HG03354 (cell line): ENCODE measurements around the gene ST3GAL3.

Experiments
- ATAC-seq: cut with Tn5 transposase; IDR thresholded peaks from one replicate; pipeline ENCODE4 v1.9.1; 2021; ENCODE audit warnings: mild to moderate bottlenecking; ENCODE audit not compliant: unreplicated experiment, poor library complexity, severe bottlenecking

The ST3GAL3 gene, protein sequence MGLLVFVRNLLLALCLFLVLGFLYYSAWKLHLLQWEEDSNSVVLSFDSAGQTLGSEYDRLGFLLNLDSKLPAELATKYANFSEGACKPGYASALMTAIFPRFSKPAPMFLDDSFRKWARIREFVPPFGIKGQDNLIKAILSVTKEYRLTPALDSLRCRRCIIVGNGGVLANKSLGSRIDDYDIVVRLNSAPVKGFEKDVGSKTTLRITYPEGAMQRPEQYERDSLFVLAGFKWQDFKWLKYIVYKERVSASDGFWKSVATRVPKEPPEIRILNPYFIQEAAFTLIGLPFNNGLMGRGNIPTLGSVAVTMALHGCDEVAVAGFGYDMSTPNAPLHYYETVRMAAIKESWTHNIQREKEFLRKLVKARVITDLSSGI

DNA sequence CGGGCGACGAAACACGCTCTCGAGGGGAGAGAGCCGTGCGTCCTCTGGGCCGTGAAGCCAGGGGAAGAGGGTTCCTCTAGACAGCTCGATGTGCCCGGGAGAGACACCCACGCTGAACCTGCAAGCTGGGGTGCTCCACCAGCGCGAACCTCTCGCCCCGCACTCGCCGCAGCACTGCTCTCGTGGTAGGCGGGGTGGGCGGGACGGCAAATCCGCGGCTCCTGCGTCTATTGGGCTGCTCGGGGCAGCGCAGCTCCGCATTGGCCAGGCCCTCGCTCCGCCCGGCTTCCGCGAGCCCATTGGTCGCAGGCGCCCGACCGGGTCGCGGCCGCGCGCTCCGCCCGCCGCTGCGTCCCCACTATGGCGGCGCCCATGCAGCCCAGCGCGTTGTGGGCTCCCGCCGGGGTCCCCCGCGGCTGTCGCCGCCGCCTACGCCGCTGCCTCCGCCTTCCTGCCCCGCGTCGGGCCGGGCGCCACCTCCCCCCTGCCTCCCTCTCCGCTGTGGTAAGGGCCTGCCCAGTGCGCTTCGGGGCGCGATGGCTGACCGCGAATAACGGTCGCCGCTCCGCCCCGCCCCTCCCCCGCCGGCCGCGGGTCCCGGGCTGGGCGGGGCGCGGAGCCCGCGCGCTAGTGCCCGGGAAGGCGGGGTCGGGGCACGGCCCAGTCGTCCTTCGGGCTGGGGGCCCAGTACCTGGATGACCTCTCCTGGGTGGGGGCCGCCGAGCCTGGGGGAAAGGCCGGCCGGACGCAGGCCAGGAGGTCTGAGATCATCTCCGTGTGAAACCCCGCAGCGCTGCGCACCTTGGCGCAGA is at the start of gene ST3GAL3:
Gene ST3GAL3 (plus strand): TSS at position 347 of the 812 bp plus-strand sequence. CDS start 28,727 bp downstream, outside the sequence.
- ATAC-seq: peak; percentile 93

DNA sequence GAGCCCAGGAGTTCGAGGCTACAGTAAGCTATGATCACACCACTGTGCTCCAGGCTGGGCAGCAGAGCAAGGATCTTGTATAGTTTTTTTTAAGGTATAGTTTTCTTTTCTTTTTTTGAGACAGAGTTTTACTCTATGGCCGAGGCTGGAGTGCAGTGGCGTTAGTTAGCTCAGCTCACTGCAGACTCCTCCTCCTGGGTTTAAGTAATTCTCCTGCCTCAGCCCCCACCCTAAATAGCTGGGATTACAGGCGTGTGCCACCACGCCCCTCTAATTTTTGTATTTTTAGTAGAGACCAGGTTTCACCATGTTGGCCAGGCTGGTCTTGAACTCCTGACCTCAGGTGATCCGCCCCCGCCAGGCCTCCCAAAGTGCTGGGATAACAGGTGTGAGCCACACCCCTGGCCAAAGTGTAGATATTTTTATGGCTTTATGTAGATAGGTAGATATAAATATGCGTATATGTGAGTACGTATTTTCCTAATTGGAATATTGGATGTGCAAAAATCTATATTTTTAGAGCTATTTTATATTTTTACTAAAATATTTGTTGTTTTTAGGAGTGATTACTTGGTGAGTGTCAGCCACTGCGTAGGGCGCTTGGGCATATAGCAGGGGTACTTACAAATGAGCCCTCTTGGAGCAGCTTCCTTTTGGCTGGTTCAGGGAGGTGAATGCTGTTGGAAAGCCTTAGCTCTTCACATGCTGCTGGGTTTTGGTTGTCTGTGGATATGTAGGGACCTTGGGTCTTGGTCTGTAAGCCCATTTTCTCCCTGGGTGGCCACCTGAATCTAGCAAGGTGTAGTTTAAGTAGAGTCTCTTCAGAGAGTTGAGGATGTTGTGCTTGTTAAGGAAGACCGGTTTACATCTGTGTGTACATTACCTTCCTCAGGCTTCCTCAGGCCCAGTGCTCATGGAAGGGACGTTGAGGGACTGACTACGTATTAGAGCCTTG is 47.8 kb upstream of the ST3GAL3 start:
- no peak for ATAC-seq

DNA sequence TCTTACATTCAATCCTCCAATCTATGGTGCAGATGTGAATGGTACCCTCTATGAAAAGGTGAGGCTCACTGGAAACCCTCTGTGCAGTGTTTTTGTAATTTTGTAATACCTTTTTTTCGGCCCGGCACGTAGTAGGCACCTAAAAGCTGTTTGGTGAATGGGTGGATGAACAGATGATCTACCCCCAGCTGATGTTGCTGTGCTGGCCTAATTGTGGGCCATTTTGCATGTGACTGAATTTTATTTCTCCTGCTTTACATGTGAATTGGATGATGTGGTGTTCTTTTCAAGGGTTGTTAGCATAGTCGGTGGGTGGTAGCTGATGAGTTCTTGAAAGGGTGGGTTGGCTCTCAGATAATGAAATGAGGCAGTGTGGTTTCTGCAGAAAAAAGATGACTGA is 47.0 kb upstream of the ST3GAL3 start:
- no peak for ATAC-seq

- no peak for ATAC-seq
These were observed 43.0 kb upstream of the ST3GAL3 start for GRCh38 chr1:43664369-43664768.

DNA sequence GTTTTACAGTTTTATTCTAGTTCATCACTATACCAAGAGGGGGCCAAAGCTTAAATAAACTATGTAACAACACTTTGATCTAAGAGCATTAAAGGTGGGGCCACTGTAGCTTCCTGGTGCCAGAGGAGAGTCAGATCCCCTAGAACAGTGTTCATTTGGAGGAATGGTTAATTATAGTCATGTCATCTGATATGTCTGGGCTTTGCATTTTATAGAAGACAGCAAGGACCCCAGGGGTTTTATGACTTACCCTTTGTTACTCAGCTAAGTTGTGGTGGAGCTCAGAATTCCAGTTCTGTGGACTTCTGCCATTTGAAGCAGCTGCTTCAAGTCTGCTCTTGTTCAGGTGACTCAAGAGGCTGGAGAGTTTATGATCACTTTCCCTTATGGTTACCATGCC is 40.7 kb upstream of the ST3GAL3 start:
- ATAC-seq: no peak

- ATAC-seq: no peak
These were observed 38.4 kb upstream of the ST3GAL3 start for GRCh38 chr1:43668956-43669355.

DNA sequence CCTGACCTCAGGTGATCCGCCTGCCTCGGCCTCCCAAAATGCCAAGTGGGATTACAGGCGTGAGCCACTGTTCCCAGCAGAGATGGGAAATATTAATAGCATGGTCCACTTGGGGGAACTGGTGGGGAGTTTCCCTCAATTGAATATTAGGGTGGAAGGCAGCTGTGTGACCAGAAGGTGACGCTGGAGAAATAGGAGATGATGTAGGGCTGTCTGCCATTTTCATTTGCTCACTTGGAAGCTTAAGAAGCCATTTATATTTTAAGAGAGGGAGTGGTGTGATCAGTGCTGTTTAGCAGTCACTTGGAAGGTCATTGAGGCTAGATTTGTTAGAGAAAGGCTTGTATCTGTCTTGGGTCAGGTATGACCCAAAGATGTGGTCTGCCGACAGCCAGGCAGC is 37.5 kb upstream of the ST3GAL3 start:
- no peak for ATAC-seq

DNA sequence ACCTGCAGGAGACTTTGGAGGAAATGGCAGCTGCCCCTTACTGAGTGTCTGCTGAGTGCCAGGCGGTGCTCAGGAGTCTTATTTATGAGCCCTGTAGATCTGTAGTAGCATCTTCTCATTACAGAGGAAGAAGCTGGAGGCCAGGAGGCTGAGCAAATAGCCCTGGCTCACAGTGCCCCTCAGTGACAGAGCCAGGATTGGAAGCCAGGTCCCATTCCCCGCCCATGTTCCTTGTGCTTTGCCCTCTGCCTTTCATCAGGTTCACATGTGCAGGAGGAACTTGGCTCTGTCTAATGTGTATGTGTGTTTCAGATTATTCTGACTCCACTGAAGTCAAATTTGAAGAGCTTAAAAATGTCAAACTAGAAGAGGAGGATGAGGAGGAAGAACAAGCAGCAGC is 36.1 kb upstream of the ST3GAL3 start:
- no peak for ATAC-seq

GRCh38 chr1:43671626-43672330 is 35.6 kb upstream of the ST3GAL3 start:
- ATAC-seq: no peak

- no peak for ATAC-seq
These were observed 34.1 kb upstream of the ST3GAL3 start for GRCh38 chr1:43673261-43673660.

DNA sequence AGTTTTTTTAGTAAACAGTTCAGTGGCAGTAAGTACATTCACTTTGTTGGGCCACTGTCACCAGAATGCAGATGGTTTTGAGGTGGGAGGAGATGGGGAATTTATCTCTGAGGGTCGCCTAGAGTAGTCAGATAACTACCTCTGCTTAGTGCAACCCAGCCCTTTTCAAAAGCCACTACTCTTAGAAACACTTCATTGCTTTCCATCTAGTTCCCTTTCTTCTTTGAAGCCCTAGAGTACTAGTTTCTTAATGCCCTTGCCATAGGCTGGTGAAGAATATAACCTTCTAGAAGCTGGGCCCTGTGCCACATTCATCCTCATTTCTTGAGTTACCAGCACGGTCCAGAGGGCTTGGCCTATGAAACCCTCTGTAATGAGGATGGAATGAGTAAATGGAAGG is 28.4 kb upstream of the ST3GAL3 start:
- no peak for ATAC-seq

DNA sequence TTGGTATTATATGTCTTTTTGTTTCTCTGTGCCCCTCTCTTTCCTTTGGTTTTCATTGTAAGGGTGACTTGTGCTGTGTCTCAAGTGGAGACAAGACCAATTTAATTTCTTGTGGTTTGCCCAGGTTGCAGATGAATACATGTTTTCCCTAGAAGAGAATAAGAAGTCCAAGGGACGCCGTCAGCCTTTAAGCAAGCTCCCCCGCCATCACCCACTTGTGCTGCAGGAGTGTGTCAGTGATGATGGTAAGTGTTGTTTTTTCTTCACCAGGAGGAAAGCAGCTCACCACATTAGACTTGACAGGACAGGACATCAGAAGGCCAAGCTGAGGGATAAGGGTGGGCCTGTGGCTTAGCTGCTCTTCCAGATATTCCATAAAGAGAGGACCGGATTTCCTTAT is 23.8 kb upstream of the ST3GAL3 start:
- no peak for ATAC-seq

- ATAC-seq: no peak
These were observed 20.5 kb upstream of the ST3GAL3 start for GRCh38 chr1:43686801-43687200.

DNA sequence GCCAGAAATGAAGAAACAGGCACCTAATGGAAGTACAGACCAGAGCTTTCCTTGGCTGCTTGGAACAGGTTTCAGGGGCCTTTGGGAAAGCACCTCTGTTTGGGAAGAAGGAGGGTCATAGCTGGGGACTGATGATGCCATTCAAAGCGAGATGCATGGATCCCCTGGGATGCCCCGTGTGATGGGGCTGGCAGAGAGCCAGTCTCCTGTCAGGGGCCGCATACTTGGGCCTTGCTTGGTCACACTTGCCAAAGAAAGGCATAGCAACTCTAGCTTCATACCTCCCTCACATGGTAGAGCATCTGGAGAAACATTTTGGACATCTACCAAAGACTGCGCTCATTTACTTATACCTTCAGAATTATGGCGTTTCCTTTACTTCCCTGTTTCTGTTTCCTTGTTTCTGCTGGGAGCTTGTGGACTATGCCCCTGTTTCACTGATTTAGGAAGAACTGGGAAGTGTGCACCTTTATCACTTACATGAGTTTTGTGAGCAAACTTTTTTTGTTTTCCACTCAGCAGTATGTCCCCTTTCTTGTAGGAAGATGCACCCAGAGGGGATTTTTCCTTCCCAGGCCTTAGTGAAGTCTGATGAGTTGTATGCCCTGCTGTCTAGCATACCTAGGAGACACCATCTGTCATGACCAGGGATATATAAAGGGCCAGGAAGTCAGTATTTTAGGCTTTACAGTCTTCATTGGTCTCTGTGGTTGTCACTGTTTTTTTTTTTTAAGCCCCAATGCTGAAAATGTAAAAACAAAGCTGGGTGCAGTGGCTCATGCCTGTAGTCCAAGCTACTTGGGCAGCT is 19.8 kb upstream of the ST3GAL3 start:
- ATAC-seq: no peak

DNA sequence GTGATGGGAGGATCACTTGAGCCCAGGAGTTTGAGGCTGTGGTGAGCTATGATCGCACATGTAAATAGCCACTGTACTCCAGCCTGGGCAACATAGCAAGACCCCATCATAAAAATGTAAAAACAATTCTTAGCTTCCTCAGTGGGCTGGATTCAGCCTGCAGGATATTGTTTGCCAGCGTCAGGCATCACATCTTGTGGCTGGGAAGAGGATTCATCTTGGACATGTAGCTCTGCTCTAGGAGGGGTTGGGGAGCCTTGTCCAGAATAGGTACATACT is 19.3 kb upstream of the ST3GAL3 start:
- no peak for ATAC-seq

- ATAC-seq: no peak
These were observed 18.7 kb upstream of the ST3GAL3 start for GRCh38 chr1:43688594-43689000.

DNA sequence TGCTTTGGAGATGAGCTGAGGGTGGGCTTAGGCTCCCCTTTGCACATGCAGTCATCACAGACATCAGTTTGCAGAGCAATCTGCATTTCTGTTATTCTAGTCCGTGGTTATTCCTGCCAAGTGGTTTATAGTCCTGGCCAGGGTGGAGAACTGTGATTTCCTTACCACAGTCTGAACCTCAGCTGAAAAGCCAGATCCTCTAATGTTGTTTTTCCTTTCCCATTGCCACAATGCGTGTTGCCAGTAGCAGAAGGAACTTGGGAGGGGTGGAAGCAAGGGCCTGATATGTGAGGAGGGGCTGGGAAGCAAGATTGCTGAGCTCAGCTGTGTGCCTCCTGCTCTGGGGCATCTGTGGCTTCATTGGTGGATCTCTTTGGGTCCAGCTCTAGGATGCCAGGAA is 18.0 kb upstream of the ST3GAL3 start:
- no peak for ATAC-seq

DNA sequence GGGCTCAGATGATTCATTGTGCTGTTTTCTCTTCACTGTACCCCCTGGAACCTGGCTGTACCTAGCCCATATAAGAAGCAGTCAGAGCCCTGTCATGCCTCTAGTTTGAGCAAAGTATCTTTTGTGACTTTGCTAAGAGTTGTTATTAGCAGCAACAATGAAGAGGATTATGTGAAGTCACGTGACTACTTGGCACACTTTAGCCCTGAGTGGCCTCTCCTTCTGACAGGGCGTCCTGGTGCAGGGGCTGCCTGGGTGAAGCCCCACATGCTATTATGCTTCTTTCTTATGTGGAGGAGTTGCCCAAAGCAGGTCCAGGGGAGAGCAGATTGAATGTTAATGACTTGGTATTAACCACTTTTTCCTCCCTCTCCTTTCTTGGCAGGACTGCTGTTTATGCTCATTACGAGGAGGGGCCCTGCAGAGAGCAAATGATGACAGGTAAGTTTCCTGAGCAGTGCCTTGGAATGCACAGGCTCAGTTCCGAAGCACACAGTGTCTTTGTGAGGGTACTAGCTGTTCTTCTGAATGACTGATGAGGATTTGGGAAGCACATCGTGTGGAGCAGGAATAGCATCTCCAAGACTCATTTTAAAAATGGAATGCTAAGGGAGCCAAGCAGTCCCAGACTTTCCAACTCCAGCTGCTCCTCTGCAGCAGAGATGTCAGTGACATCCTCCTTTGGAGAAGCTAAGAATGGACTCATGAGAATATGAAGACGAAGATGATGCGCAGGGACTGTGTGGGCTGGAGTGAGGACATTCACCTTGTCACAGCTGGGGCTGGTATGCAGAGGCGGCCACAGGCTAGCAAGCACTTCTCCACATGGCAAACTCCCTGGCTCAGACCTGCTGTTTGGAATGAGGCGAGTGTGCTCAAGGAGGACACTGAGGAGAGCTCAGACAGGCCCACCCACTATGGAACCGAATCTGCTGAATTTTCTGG is 15.2 kb upstream of the ST3GAL3 start:
- no peak for ATAC-seq
